ENCODE data around the gene MRPS9.

Gene MRPS9

GRCh38 chr2:105081006-105081601 is 43.2 kb downstream of the MRPS9 start:
- no peak for TF ChIP-seq POLR2A (IDR thresholded peaks at IDR 0.05; ENCODE audit: low read depth, low read length)
- TF ChIP-seq POLR2AphosphoS5 (IDR thresholded peaks at IDR 0.05; ENCODE audit: low read depth, low read length), result no peak
- no peak for TF ChIP-seq TAF1 (IDR thresholded peaks at IDR 0.05; ENCODE audit: borderline replicate concordance, low read depth, low read length)
- DNase-seq (ENCODE audit: insufficient read length), result no peak
- no peak for FAIRE-seq

- FAIRE-seq (no peak), DNase-seq (ENCODE audit: insufficient read length) (no peak)
- TF ChIP-seq POLR2A (IDR thresholded peaks at IDR 0.05; ENCODE audit: low read depth, low read length) (no peak), POLR2AphosphoS5 (IDR thresholded peaks at IDR 0.05; ENCODE audit: low read depth, low read length) (no peak), TAF1 (IDR thresholded peaks at IDR 0.05; ENCODE audit: borderline replicate concordance, low read depth, low read length) (no peak)
These were observed 44.2 kb downstream of the MRPS9 start for GRCh38 chr2:105082107-105082506.

DNA sequence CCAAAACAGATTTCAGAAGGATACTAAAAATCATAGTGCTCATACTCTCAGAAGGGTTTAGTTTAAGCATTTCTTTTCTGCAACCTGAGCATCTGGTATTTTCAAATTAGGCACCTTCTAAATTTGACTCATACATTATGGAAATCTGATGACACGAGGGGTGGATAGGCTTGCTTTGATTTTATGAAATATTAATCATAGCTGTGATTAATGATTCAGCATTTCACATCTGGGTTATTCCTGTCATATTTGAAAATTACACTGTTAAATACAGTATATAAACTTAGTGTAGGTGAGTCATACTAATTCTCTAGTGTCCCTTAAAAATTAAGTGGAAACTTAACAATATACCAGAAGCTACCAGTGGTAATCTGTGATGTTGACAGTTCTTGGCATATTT is 47.7 kb downstream of the MRPS9 start:
- DNase-seq (ENCODE audit: insufficient read length) (no peak), FAIRE-seq (no peak)
- TF ChIP-seq TAF1 (IDR thresholded peaks at IDR 0.05; ENCODE audit: borderline replicate concordance, low read depth, low read length) (no peak), POLR2AphosphoS5 (IDR thresholded peaks at IDR 0.05; ENCODE audit: low read depth, low read length) (no peak)

GRCh38 chr2:105087273-105087672 is 49.4 kb downstream of the MRPS9 start:
- FAIRE-seq, result no peak
- no peak for DNase-seq (ENCODE audit: insufficient read length)
- TF ChIP-seq POLR2A (IDR thresholded peaks at IDR 0.05; ENCODE audit: low read depth, low read length), result no peak
- no peak for TF ChIP-seq POLR2AphosphoS5 (IDR thresholded peaks at IDR 0.05; ENCODE audit: low read depth, low read length)
- no peak for TF ChIP-seq TAF1 (IDR thresholded peaks at IDR 0.05; ENCODE audit: borderline replicate concordance, low read depth, low read length)

- FAIRE-seq (no peak), DNase-seq (ENCODE audit: insufficient read length) (no peak)
- TF ChIP-seq POLR2AphosphoS5 (IDR thresholded peaks at IDR 0.05; ENCODE audit: low read depth, low read length), result no peak
- TF ChIP-seq POLR2A (IDR thresholded peaks at IDR 0.05; ENCODE audit: low read depth, low read length), result no peak
- TF ChIP-seq TAF1 (IDR thresholded peaks at IDR 0.05; ENCODE audit: borderline replicate concordance, low read depth, low read length), result no peak
These were observed 52.2 kb downstream of the MRPS9 start for GRCh38 chr2:105090091-105090490.

DNA sequence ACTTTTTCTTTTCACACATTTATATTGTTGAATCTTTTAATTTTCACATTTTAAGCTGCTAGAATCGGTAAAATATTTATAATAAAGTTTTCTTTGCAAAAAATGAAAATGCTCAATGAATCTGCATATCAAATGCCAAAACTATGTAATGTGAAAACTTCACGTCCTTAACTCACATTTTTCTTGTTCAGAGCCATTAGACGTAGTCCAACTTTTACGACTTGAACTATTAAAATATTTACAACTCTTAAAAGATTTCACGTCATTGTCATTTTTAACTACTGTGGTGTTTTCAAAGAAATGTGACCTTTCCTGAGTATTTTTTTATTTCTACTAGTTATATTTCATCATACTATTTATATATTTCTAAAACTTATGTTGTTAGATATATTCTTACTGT is 54.9 kb downstream of the MRPS9 start:
- FAIRE-seq (no peak), DNase-seq (ENCODE audit: insufficient read length) (no peak)
- TF ChIP-seq POLR2AphosphoS5 (IDR thresholded peaks at IDR 0.05; ENCODE audit: low read depth, low read length) (no peak), POLR2A (IDR thresholded peaks at IDR 0.05; ENCODE audit: low read depth, low read length) (no peak), TAF1 (IDR thresholded peaks at IDR 0.05; ENCODE audit: borderline replicate concordance, low read depth, low read length) (no peak)

DNA sequence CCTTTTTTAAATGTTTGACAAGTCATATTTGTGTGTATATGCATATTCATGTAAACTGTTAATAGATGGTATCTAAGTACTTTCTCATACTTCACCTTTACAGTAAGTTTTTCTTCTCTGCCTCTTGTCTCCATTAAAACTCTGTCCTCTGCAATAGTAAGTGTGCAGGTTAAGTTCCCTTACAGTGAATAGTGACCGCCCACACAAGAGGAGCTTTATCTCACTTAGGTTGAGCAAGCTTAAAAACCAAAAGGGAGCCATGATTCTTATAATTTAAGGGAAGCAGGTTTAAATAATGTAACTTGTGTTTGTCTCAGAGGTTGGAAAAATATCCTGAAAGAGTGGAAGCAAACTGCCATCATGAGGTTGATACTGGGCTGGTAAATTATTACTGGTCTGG is 61.3 kb downstream of the MRPS9 start:
- no peak for TF ChIP-seq POLR2A (IDR thresholded peaks at IDR 0.05; ENCODE audit: low read depth, low read length)
- no peak for TF ChIP-seq POLR2AphosphoS5 (IDR thresholded peaks at IDR 0.05; ENCODE audit: low read depth, low read length)
- TF ChIP-seq TAF1 (IDR thresholded peaks at IDR 0.05; ENCODE audit: borderline replicate concordance, low read depth, low read length), result no peak
- no peak for FAIRE-seq
- DNase-seq (ENCODE audit: insufficient read length), result no peak

DNA sequence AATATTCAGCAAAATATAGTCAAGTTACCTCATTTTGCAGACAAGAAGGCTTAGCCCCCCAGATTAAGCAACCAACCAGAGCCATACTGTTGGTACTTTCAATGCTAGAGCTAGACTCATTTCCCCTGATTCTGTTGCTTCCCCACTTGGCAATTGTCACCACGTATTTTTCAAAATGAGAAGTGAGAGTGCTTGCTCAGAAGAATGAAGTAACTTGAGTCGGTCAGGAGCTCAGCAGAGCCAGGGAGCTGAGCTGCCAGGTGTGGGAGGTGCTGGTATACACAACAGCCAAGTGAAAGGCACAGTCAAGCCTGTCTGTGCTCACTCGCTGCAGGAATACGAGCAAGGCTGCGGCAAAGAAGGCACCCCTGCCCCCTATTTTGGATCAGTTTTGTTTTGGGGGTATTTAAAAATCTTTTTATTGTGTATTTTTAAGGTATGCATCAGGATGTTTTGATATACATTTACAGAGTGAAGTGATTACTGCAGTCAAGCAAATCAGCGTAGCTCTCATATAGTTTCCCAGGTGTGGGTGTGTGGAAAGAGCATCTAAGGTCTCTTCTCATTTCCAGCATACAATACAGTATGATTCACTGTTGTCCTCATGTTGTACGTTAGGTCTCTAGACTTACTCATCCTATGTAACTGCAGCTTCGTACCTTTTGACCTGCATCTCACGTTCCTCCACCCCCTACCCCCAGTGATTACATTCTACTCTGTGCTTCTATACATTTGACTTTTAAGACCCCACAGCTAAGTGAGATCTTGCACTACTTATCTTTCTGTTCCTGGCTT is 62.4 kb downstream of the MRPS9 start:
- FAIRE-seq (peak; percentile 38), DNase-seq (ENCODE audit: insufficient read length) (no peak)
- TF ChIP-seq POLR2A (IDR thresholded peaks at IDR 0.05; ENCODE audit: low read depth, low read length) (no peak), TAF1 (IDR thresholded peaks at IDR 0.05; ENCODE audit: borderline replicate concordance, low read depth, low read length) (no peak), POLR2AphosphoS5 (IDR thresholded peaks at IDR 0.05; ENCODE audit: low read depth, low read length) (no peak)

GRCh38 chr2:105102001-105102400 is 64.1 kb downstream of the MRPS9 start:
- DNase-seq (ENCODE audit: insufficient read length), result no peak
- no peak for FAIRE-seq
- TF ChIP-seq TAF1 (IDR thresholded peaks at IDR 0.05; ENCODE audit: borderline replicate concordance, low read depth, low read length) (no peak), POLR2AphosphoS5 (IDR thresholded peaks at IDR 0.05; ENCODE audit: low read depth, low read length) (no peak), POLR2A (IDR thresholded peaks at IDR 0.05; ENCODE audit: low read depth, low read length) (no peak)

DNA sequence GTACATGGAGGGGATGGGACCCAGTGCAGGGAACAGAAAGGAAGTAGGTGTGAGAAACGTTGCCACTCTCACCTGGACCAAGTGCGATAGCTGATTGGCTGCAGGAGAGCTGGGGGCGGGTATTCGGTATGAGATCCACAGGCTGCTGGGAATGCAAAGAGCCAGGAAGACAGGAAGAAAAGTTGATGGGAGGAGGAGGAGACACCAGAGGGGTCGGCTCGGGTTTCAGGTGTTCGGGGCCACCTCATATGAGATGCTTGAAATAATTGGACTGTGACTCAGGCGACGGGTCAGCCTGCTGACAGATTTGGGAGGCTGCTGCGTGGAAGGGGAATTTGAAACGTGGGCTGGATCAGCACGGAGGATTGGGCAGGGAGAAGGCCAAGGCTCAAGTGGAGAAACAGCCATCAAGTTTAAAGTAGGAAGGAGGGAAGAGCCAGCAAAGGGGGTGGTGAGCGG is 65.1 kb downstream of the MRPS9 start:
- no peak for TF ChIP-seq POLR2A (IDR thresholded peaks at IDR 0.05; ENCODE audit: low read depth, low read length)
- no peak for TF ChIP-seq POLR2AphosphoS5 (IDR thresholded peaks at IDR 0.05; ENCODE audit: low read depth, low read length)
- TF ChIP-seq TAF1 (IDR thresholded peaks at IDR 0.05; ENCODE audit: borderline replicate concordance, low read depth, low read length), result no peak
- DNase-seq (ENCODE audit: insufficient read length), result no peak

DNA sequence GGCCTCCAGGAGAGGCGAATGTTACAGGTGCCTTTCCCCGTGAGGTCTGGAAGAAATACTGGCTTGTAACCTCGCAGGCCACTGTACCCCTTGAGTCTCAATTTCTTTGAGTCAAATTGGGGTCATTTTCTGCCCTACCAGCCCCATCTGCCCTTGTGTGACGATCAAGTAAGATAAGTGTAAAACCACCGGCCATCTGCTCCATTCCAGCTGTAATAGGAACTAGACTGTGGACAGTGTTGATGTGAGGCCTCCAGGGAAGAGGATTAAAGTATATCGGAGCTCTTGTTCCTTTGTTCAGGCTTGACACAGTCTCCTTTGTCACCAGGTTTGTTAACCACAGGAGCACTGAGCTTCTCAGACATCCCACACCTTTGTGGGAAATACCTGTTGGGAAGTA is 65.6 kb downstream of the MRPS9 start:
- no peak for FAIRE-seq
- DNase-seq (ENCODE audit: insufficient read length), result no peak
- no peak for TF ChIP-seq POLR2AphosphoS5 (IDR thresholded peaks at IDR 0.05; ENCODE audit: low read depth, low read length)
- no peak for TF ChIP-seq POLR2A (IDR thresholded peaks at IDR 0.05; ENCODE audit: low read depth, low read length)

More for the DNA sequence above, 65.1 kb downstream of the MRPS9 start:
- FAIRE-seq, result no peak

GRCh38 chr2:105104208-105104731 is 66.4 kb downstream of the MRPS9 start:
- DNase-seq (ENCODE audit: insufficient read length) (no peak), FAIRE-seq (no peak)
- TF ChIP-seq POLR2A (IDR thresholded peaks at IDR 0.05; ENCODE audit: low read depth, low read length) (no peak), POLR2AphosphoS5 (IDR thresholded peaks at IDR 0.05; ENCODE audit: low read depth, low read length) (no peak), TAF1 (IDR thresholded peaks at IDR 0.05; ENCODE audit: borderline replicate concordance, low read depth, low read length) (no peak)
